WERI-Rb-1 (cell line): ENCODE results near the gene NECAB2.

Source experiments
- DNase-seq: peaks from one replicate; pipeline ENCODE4 v3.0.0-alpha.2; 2020
- H3K27ac ChIP-seq: fragments of 250-450 bp; sonication (Bioruptor Pico); 2 replicates; pipeline ENCODE4 v1.5.1; 2020; ENCODE audit warnings: mild to moderate bottlenecking, moderate library complexity
- H3K27me3 ChIP-seq: fragments of 250-450 bp; sonication (Bioruptor Pico); 2 replicates; pipeline ENCODE4 v1.5.1; 2021; ENCODE audit warnings: mild to moderate bottlenecking, low read depth, moderate library complexity; ENCODE audit not compliant: insufficient read depth, severe bottlenecking
- H3K36me3 ChIP-seq: fragments of 250-450 bp; sonication (Bioruptor Pico); 2 replicates; pipeline ENCODE4 v1.5.1; 2020; ENCODE audit warnings: mild to moderate bottlenecking, moderate library complexity
- H3K4me3 ChIP-seq: 2 replicates; pipeline ENCODE4 v1.5.1; 2011; ENCODE audit warnings: low read depth, mild to moderate bottlenecking, control low read depth, low read length
- H3K9me3 ChIP-seq: fragments of 250-450 bp; sonication (Bioruptor Pico); 2 replicates; pipeline ENCODE4 v1.5.1; 2021; ENCODE audit warnings: mild to moderate bottlenecking, moderate library complexity; ENCODE audit not compliant: severe bottlenecking
- CTCF ChIP-seq: IDR thresholded peaks from 2 replicates; pipeline ENCODE4 v1.5.1; 2011; ENCODE audit warnings: low read depth, mild to moderate bottlenecking, control low read depth, inconsistent platforms, low read length

The NECAB2 gene

GRCh38 chr16:83953796-83954576 lies 14.1 kb upstream of the NECAB2 start:
- DNase-seq: no peak
- H3K27ac ChIP-seq: no peak overlapping the region
- H3K36me3 ChIP-seq: no peaks in the 10 kb centered on the region
- peak overlapping the region; percentile 36; the same call in 1 of the 2 replicates for H3K4me3 ChIP-seq
- H3K27me3 ChIP-seq: no peaks in the 10 kb centered on the region
- peak; percentile 44 for TF ChIP-seq CTCF
- no peaks in the 10 kb centered on the region for H3K9me3 ChIP-seq

DNA sequence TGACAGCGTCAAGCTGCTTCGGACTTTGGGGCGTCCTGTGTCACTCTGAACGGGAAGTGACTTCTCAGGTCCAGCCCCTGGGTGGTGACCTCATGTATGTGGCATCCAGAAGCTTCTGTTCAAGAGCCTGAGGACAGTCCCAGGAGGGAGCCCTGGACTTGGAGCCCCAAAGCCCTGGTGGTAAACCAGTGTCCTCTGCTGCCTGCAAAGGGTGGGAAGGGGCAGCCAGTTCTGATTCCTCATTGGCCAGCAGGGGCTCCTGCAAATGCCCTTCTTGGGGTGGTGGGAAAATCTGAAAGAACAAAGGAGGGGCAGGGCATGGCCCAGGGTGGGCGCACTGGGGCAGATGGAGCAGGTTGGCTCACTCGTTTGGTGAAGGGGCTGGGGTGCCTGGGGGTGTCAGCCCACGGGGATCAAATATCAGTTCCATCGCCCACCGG lies 13.4 kb upstream of the NECAB2 start:
- H3K9me3 ChIP-seq: no peaks in the 10 kb centered on the region
- no peak overlapping the region for H3K27ac ChIP-seq
- DNase-seq: no peak

GRCh38 chr16:83955218-83956130 lies 12.6 kb upstream of the NECAB2 start:
- DNase-seq: no peak

More for the DNA sequence above, 13.4 kb upstream of the NECAB2 start:
- no peaks in the 10 kb centered on the region for H3K27me3 ChIP-seq
- no peak overlapping the region for H3K4me3 ChIP-seq
- no peak for TF ChIP-seq CTCF
- H3K36me3 ChIP-seq: no peaks in the 10 kb centered on the region

GRCh38 chr16:83956336-83957289 lies 11.4 kb upstream of the NECAB2 start:
- peak; percentile 87 for TF ChIP-seq CTCF
- Histone ChIP-seq H3K4me3 (no peak overlapping the region), H3K36me3 (no peaks in the 10 kb centered on the region)

More at GRCh38 chr16:83955218-83956130, 12.6 kb upstream of the NECAB2 start:
- H3K27me3 ChIP-seq: no peaks in the 10 kb centered on the region
- H3K27ac ChIP-seq: no peak overlapping the region
- TF ChIP-seq CTCF: no peak
- no peaks in the 10 kb centered on the region for H3K36me3 ChIP-seq
- no peak overlapping the region for H3K4me3 ChIP-seq
- H3K9me3 ChIP-seq: no peaks in the 10 kb centered on the region

GRCh38 chr16:83957296-83957855 lies 10.7 kb upstream of the NECAB2 start:
- Histone ChIP-seq H3K36me3 (no peaks in the 10 kb centered on the region), H3K9me3 (no peaks in the 10 kb centered on the region), H3K4me3 (no peak overlapping the region), H3K27ac (no peak overlapping the region), H3K27me3 (no peaks in the 10 kb centered on the region)
- no peak for TF ChIP-seq CTCF
- no peak for DNase-seq

More at GRCh38 chr16:83956336-83957289, 11.4 kb upstream of the NECAB2 start:
- no peak overlapping the region for H3K27ac ChIP-seq
- H3K27me3 ChIP-seq: no peaks in the 10 kb centered on the region
- no peaks in the 10 kb centered on the region for H3K9me3 ChIP-seq
- peak; percentile 67 for DNase-seq
